Measurements from ENCODE around the gene AGFG2. TPM values are rescaled to one million over a fixed set of nuclear protein-coding genes. Genes with fewer than 3 reads are reported as not detected.

The AGFG2 gene
- total and polyA plus RNA-seq, 2 of the 13 experiments (the other 11 are each of a cell fraction or from before 2014, with no cell fraction given), result 125 to 132 TPM

- TF ChIP-seq SIX4 (CRISPR knock-in tag; IDR thresholded peaks at IDR 0.05), result peak; percentile 60; the same call in 1 of the 2 replicates
- TF ChIP-seq SRY (CRISPR knock-in tag; IDR thresholded peaks at IDR 0.05), result no peak
- TF ChIP-seq ZFP36L2 (CRISPR knock-in tag; IDR thresholded peaks at IDR 0.05), result no peak
- TF ChIP-seq PTBP1 (IDR thresholded peaks at IDR 0.05; ENCODE audit: low read depth, low read length, poor library complexity, severe bottlenecking), result no peak
- no peak for TF ChIP-seq ZNF543 (CRISPR knock-in tag; IDR thresholded peaks at IDR 0.05)
- TF ChIP-seq ZNF790 (CRISPR knock-in tag; IDR thresholded peaks at IDR 0.05; ENCODE audit: borderline replicate concordance), result no peak
- no peak for TF ChIP-seq CAMTA2 (CRISPR knock-in tag; IDR thresholded peaks at IDR 0.05; ENCODE audit: borderline replicate concordance)
- no peak for TF ChIP-seq SIN3B (IDR thresholded peaks at IDR 0.05; ENCODE audit: low read length)
- no peak for TF ChIP-seq JUND (CRISPR knock-in tag; IDR thresholded peaks at IDR 0.05)
- no peak for TF ChIP-seq ZNF251 (CRISPR knock-in tag; IDR thresholded peaks at IDR 0.05)
- TF ChIP-seq ZNF343 (CRISPR knock-in tag; IDR thresholded peaks at IDR 0.05), result no peak
- no peak for TF ChIP-seq ZNF513 (CRISPR knock-in tag; conservative IDR thresholded peaks at IDR 0.05)
- TF ChIP-seq SP5 (CRISPR knock-in tag; IDR thresholded peaks at IDR 0.05; ENCODE audit: borderline replicate concordance, low read depth), result peak; percentile 88
- TF ChIP-seq, protein P1, sequence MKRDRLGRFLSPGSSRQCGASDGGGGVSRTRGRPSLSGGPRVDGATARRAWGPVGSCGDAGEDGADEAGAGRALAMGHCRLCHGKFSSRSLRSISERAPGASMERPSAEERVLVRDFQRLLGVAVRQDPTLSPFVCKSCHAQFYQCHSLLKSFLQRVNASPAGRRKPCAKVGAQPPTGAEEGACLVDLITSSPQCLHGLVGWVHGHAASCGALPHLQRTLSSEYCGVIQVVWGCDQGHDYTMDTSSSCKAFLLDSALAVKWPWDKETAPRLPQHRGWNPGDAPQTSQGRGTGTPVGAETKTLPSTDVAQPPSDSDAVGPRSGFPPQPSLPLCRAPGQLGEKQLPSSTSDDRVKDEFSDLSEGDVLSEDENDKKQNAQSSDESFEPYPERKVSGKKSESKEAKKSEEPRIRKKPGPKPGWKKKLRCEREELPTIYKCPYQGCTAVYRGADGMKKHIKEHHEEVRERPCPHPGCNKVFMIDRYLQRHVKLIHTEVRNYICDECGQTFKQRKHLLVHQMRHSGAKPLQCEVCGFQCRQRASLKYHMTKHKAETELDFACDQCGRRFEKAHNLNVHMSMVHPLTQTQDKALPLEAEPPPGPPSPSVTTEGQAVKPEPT (CRISPR knock-in tag; IDR thresholded peaks at IDR 0.05; ENCODE audit: low read depth), result no peak
- peak; percentile 57; the same call in 1 of the 2 replicates for TF ChIP-seq ESRRA (CRISPR knock-in tag; IDR thresholded peaks at IDR 0.05; ENCODE audit: low read depth)
- no peak for TF ChIP-seq NFIC (IDR thresholded peaks at IDR 0.05; ENCODE audit: low read length)
- TF ChIP-seq ZNF549 (CRISPR knock-in tag; IDR thresholded peaks at IDR 0.05), result no peak
- TF ChIP-seq HOMEZ (CRISPR knock-in tag; IDR thresholded peaks at IDR 0.05; ENCODE audit: low read depth), result 0 out of 2 replicates have a peak, but pooled peaks have one; percentile 27
- TF ChIP-seq PHB2 (IDR thresholded peaks at IDR 0.05; ENCODE audit: partially characterized antibody), result no peak
- TF ChIP-seq, protein P2, sequence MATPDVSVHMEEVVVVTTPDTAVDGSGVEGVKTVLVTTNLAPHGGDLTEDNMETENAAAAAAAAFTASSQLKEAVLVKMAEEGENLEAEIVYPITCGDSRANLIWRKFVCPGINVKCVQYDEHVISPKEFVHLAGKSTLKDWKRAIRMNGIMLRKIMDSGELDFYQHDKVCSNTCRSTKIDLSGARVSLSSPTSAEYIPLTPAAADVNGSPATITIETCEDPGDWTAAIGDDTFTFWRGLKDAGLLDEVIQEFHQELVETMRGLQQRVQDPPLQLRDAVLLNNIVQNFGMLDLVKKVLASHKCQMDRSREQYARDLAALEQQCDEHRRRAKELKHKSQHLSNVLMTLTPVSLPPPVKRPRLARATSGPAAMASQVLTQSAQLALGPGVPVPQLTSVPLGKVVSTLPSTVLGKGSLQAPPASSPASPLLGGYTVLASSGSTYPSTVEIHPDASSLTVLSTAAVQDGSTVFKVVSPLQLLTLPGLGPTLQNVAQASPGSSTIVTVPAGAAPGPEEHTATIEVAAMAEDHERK (CRISPR knock-in tag; IDR thresholded peaks at IDR 0.05; ENCODE audit: low read depth), result no peak
- TF ChIP-seq CHCHD3 (CRISPR knock-in tag; IDR thresholded peaks at IDR 0.05), result no peak
- TF ChIP-seq MIER2 (CRISPR knock-in tag; IDR thresholded peaks at IDR 0.05), result no peak
- no peak for TF ChIP-seq ZNF354B (CRISPR knock-in tag; IDR thresholded peaks at IDR 0.05)
- TF ChIP-seq EHMT2 (IDR thresholded peaks at IDR 0.05; ENCODE audit: borderline replicate concordance, low read depth, low read length), result no peak
- TF ChIP-seq NFYC (CRISPR knock-in tag; IDR thresholded peaks at IDR 0.05), result no peak
- TF ChIP-seq GABPB1 (CRISPR knock-in tag; IDR thresholded peaks at IDR 0.05), result no peak
- TF ChIP-seq PRPF4 (IDR thresholded peaks at IDR 0.05; ENCODE audit: low read depth, low read length, poor library complexity, severe bottlenecking), result no peak
- TF ChIP-seq NCOA2 (CRISPR knock-in tag; IDR thresholded peaks at IDR 0.05), result peak; percentile 77
These were observed 5.4 kb downstream of the AGFG2 start (continued) for GRCh38 chr7:100544386-100544785.
